ENCODE data around the gene MAL.

- TF ChIP-seq EZH2 (IDR thresholded peaks at IDR 0.05; ENCODE audit: insufficient read depth, poor library complexity, severe bottlenecking) (no peak), EZH2phosphoT487 (IDR thresholded peaks at IDR 0.05; ENCODE audit: insufficient read depth, low read depth) (no peak)
Measured at GRCh38 chr2:94994914-94995552, 30.5 kb upstream of the MAL start.
